Gastroesophageal sphincter (tissue), 3 donors: Measurements from ENCODE around the gene RNF213.

ENCODE experiments used
- POLR2AphosphoS5 ChIP-seq: sonication (generic); formaldehyde crosslinking; IDR thresholded peaks from one replicate; pipeline ENCODE4 v1.6.1; 2017; ENCODE audit warnings: antibody characterized with exemption
- TF ChIP-seq, protein P1 (sequence below), 4 experiments: fragments of 200-600 bp in 2 of 4; fragments of 450-650 bp in 2 of 4; sonication (generic) in 1 of 4; IDR thresholded peaks; one replicate each; pipeline ENCODE4 v1.5.1; 2017 to 2019; ENCODE audit warnings: antibody characterized with exemption in 4 of 4, mild to moderate bottlenecking in 2 of 4, moderate library complexity in 2 of 4

GRCh38 chr17:80428363-80428762, 167.7 kb downstream of the RNF213 start:
- TF ChIP-seq, protein P1, sequence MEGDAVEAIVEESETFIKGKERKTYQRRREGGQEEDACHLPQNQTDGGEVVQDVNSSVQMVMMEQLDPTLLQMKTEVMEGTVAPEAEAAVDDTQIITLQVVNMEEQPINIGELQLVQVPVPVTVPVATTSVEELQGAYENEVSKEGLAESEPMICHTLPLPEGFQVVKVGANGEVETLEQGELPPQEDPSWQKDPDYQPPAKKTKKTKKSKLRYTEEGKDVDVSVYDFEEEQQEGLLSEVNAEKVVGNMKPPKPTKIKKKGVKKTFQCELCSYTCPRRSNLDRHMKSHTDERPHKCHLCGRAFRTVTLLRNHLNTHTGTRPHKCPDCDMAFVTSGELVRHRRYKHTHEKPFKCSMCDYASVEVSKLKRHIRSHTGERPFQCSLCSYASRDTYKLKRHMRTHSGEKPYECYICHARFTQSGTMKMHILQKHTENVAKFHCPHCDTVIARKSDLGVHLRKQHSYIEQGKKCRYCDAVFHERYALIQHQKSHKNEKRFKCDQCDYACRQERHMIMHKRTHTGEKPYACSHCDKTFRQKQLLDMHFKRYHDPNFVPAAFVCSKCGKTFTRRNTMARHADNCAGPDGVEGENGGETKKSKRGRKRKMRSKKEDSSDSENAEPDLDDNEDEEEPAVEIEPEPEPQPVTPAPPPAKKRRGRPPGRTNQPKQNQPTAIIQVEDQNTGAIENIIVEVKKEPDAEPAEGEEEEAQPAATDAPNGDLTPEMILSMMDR (IDR thresholded peaks at IDR 0.05): no peak
- TF ChIP-seq POLR2AphosphoS5: no peak
